HK-2 (cell line): Measurements from ENCODE around the gene ESYT2.
A peak's percentile ranks its signal among the peaks of the same experiment; 100 is the strongest.
"Not testable (repeated sequence)": the region's sequence is repeated elsewhere in the genome, so short reads cannot be mapped to it uniquely, and the experiment has no call there.

Experiments used
- DNase-seq: peaks from one replicate; pipeline ENCODE4 v3.0.0-alpha.2; 2018; ENCODE audit not compliant: unreplicated experiment

ESYT2 gene

GRCh38 chr7:158728911-158729645, 100.2 kb downstream of the ESYT2 start:
- DNase-seq: no peak

- DNase-seq: no peak
These were observed 101.6 kb downstream of the ESYT2 start for GRCh38 chr7:158727690-158728089.

- no peak for DNase-seq
These were observed 103.0 kb downstream of the ESYT2 start for GRCh38 chr7:158726277-158726807.

- DNase-seq: no peak
These were observed 103.9 kb downstream of the ESYT2 start for GRCh38 chr7:158725506-158725800.

- DNase-seq: no peak
These were observed 104.4 kb downstream of the ESYT2 start for GRCh38 chr7:158724658-158725505.

- DNase-seq: no peak
These were observed 105.5 kb downstream of the ESYT2 start for GRCh38 chr7:158723714-158724385.

GRCh38 chr7:158723266-158723665, 106.0 kb downstream of the ESYT2 start:
- DNase-seq: no peak

- DNase-seq: no peak
These were observed 106.6 kb downstream of the ESYT2 start for GRCh38 chr7:158722574-158723237.

- no peak for DNase-seq
These were observed 109.2 kb downstream of the ESYT2 start for GRCh38 chr7:158720112-158720511.

GRCh38 chr7:158716802-158717201, 112.5 kb downstream of the ESYT2 start:
- DNase-seq: no peak

GRCh38 chr7:158710651-158711102, 118.6 kb downstream of the ESYT2 start:
- DNase-seq: no peak

GRCh38 chr7:158707610-158708009, 121.7 kb downstream of the ESYT2 start:
- no peak for DNase-seq

- DNase-seq: no peak
These were observed 122.4 kb downstream of the ESYT2 start for GRCh38 chr7:158706710-158707590.

- no peak for DNase-seq
These were observed 123.0 kb downstream of the ESYT2 start for GRCh38 chr7:158706273-158706704.

- no peak for DNase-seq
These were observed 124.0 kb downstream of the ESYT2 start for GRCh38 chr7:158705234-158705850.

GRCh38 chr7:158704524-158705233, 124.6 kb downstream of the ESYT2 start, which contains the start of gene NCAPG2:
NCAPG2 (minus strand) TSS chr7:158704804; CDS start chr7:158701899, 2,905 bp downstream.
- DNase-seq: peak; percentile 99

- not testable (repeated sequence) for DNase-seq
These were observed 125.4 kb downstream of the ESYT2 start for GRCh38 chr7:158703679-158704523.

- no peak for DNase-seq
These were observed 126.4 kb downstream of the ESYT2 start for GRCh38 chr7:158702944-158703343.

- no peak for DNase-seq
These were observed 127.1 kb downstream of the ESYT2 start for GRCh38 chr7:158702196-158702595.
